ENCODE measurements around the gene CTNNA3. TPM values are rescaled to one million over a fixed set of nuclear protein-coding genes. Genes with fewer than 3 reads are reported as not detected.
A peak's percentile ranks its signal among the peaks of the same experiment; 100 is the strongest.

The CTNNA3 gene
- total RNA-seq, 1 donor = not detected

GRCh38 chr10:67609996-67610793 is 85.8 kb downstream of the CTNNA3 start:
- Histone ChIP-seq H3K9me3 (ENCODE audit: low read depth, low read length) (no peaks in the 10 kb centered on the region), H3K4me2 (ENCODE audit: insufficient read depth, low read length) (peak overlapping the region; percentile 52), H3K27ac (ENCODE audit: low read depth, low read length) (peak overlapping the region; percentile 53), H3K79me2 (ENCODE audit: insufficient read depth, low read length) (no peaks in the 10 kb centered on the region), H3K4me3 (ENCODE audit: insufficient read depth, low read length) (no peak overlapping the region), H3K27me3 (ENCODE audit: insufficient read depth, low read length) (no peaks in the 10 kb centered on the region), H4K20me1 (ENCODE audit: insufficient read depth, low read length) (no peaks in the 10 kb centered on the region), H3K36me3 (ENCODE audit: insufficient read depth, low read length) (no peaks in the 10 kb centered on the region), H2AFZ (ENCODE audit: low read length) (no peak overlapping the region), H3K4me1 (ENCODE audit: insufficient read depth, low read length) (peaks cover 37% of the 10 kb centered on the region)
- peak; percentile 51 for DNase-seq (ENCODE audit: insufficient read length, low spot score, missing footprints)
- TF ChIP-seq CTCF (IDR thresholded peaks at IDR 0.05; ENCODE audit: extremely low read depth, low read depth, low read length) = no peak

GRCh38 chr10:67608001-67608400 is 88.0 kb downstream of the CTNNA3 start:
- Histone ChIP-seq H3K9me3 (ENCODE audit: low read depth, low read length) (no peaks in the 10 kb centered on the region), H3K27ac (ENCODE audit: low read depth, low read length) (no peak overlapping the region), H3K4me3 (ENCODE audit: insufficient read depth, low read length) (no peak overlapping the region), H3K79me2 (ENCODE audit: insufficient read depth, low read length) (no peaks in the 10 kb centered on the region), H3K27me3 (ENCODE audit: insufficient read depth, low read length) (no peaks in the 10 kb centered on the region), H3K4me1 (ENCODE audit: insufficient read depth, low read length) (peaks cover 42% of the 10 kb centered on the region), H3K36me3 (ENCODE audit: insufficient read depth, low read length) (no peaks in the 10 kb centered on the region), H2AFZ (ENCODE audit: low read length) (no peak overlapping the region), H3K4me2 (ENCODE audit: insufficient read depth, low read length) (no peak overlapping the region), H4K20me1 (ENCODE audit: insufficient read depth, low read length) (no peaks in the 10 kb centered on the region)
- TF ChIP-seq CTCF (IDR thresholded peaks at IDR 0.05; ENCODE audit: extremely low read depth, low read depth, low read length) = no peak
- no peak for DNase-seq (ENCODE audit: insufficient read length, low spot score, missing footprints)

- Histone ChIP-seq H3K4me1 (ENCODE audit: insufficient read depth, low read length) (peaks cover 44% of the 10 kb centered on the region), H3K79me2 (ENCODE audit: insufficient read depth, low read length) (no peaks in the 10 kb centered on the region), H3K27ac (ENCODE audit: low read depth, low read length) (no peak overlapping the region), H3K36me3 (ENCODE audit: insufficient read depth, low read length) (no peaks in the 10 kb centered on the region), H3K27me3 (ENCODE audit: insufficient read depth, low read length) (no peaks in the 10 kb centered on the region), H3K4me2 (ENCODE audit: insufficient read depth, low read length) (peak overlapping the region; percentile 64), H2AFZ (ENCODE audit: low read length) (no peak overlapping the region), H3K9me3 (ENCODE audit: low read depth, low read length) (no peaks in the 10 kb centered on the region), H4K20me1 (ENCODE audit: insufficient read depth, low read length) (no peaks in the 10 kb centered on the region), H3K4me3 (ENCODE audit: insufficient read depth, low read length) (no peak overlapping the region)
- no peak for TF ChIP-seq CTCF (IDR thresholded peaks at IDR 0.05; ENCODE audit: extremely low read depth, low read depth, low read length)
- peak; percentile 13 for DNase-seq (ENCODE audit: insufficient read length, low spot score, missing footprints)
Observed at GRCh38 chr10:67607472-67607871, 88.5 kb downstream of the CTNNA3 start.

GRCh38 chr10:67606572-67606971 is 89.4 kb downstream of the CTNNA3 start:
- Histone ChIP-seq H3K4me1 (ENCODE audit: insufficient read depth, low read length) (peaks cover 53% of the 10 kb centered on the region), H3K4me3 (ENCODE audit: insufficient read depth, low read length) (peak overlapping the region; percentile 9), H3K27me3 (ENCODE audit: insufficient read depth, low read length) (no peaks in the 10 kb centered on the region), H4K20me1 (ENCODE audit: insufficient read depth, low read length) (no peaks in the 10 kb centered on the region), H3K79me2 (ENCODE audit: insufficient read depth, low read length) (no peaks in the 10 kb centered on the region), H2AFZ (ENCODE audit: low read length) (peak overlapping the region; percentile 20), H3K9me3 (ENCODE audit: low read depth, low read length) (no peaks in the 10 kb centered on the region), H3K4me2 (ENCODE audit: insufficient read depth, low read length) (peak overlapping the region; percentile 64), H3K27ac (ENCODE audit: low read depth, low read length) (peak overlapping the region; percentile 63), H3K36me3 (ENCODE audit: insufficient read depth, low read length) (no peaks in the 10 kb centered on the region)
- TF ChIP-seq CTCF (IDR thresholded peaks at IDR 0.05; ENCODE audit: extremely low read depth, low read depth, low read length) = no peak
- peak; percentile 62 for DNase-seq (ENCODE audit: insufficient read length, low spot score, missing footprints)

Measured in osteoblast (primary cell).